Measurements from ENCODE around the gene INTS11. TPM values are rescaled to one million over a fixed set of nuclear protein-coding genes. Genes with fewer than 3 reads are reported as not detected.
A peak's percentile ranks its signal among the peaks of the same experiment; 100 is the strongest.
"Not testable (repeated sequence)": the region's sequence is repeated elsewhere in the genome, so short reads cannot be mapped to it uniquely, and the experiment has no call there.

INTS11 gene
- total RNA-seq, 2 donors from 2014 or later, result 97.3 to 178 TPM

DNA sequence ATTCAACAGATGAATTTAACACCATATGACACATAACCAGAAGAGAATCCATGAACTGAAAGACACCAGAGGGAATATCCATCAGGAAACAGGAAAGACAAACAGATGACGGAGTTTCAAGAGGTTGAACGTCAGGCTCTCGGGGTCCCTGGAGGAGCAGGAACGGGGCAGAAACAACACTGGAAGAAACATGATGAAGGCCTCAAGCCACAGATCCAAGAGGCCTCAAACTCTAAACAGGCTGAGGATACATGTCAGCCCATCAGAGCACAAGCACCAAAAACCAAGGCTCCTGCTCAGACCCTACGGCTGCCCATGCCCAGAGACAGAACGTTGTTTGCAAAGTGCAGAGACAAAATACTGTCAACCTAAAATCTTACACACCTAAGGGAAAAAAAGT, 7.0 kb downstream of the INTS11 start:
- Histone ChIP-seq H3K36me3 (peaks cover 0 to 27% of the 10 kb centered on the region in 2 donors), H3K27me3 (replicated peaks; ENCODE audit: insufficient read depth) (no peaks in the 10 kb centered on the region), H3K27ac (peak overlapping the region; percentile 57 to 73), H3K4me3 (no peak overlapping the region), H3K4me1 (replicated peaks) (peaks cover 12% of the 10 kb centered on the region), H3K9me3 (no peaks in the 10 kb centered on the region)
- no peak for DNase-seq (ENCODE audit: low spot score)
- intact Hi-C loops (cut with DNase I), result no loop called here
- WGBS, result 87% methylated on average over 6 of the region's 6 CpGs
- TF ChIP-seq, protein P1, sequence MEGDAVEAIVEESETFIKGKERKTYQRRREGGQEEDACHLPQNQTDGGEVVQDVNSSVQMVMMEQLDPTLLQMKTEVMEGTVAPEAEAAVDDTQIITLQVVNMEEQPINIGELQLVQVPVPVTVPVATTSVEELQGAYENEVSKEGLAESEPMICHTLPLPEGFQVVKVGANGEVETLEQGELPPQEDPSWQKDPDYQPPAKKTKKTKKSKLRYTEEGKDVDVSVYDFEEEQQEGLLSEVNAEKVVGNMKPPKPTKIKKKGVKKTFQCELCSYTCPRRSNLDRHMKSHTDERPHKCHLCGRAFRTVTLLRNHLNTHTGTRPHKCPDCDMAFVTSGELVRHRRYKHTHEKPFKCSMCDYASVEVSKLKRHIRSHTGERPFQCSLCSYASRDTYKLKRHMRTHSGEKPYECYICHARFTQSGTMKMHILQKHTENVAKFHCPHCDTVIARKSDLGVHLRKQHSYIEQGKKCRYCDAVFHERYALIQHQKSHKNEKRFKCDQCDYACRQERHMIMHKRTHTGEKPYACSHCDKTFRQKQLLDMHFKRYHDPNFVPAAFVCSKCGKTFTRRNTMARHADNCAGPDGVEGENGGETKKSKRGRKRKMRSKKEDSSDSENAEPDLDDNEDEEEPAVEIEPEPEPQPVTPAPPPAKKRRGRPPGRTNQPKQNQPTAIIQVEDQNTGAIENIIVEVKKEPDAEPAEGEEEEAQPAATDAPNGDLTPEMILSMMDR (IDR thresholded peaks at IDR 0.05), result no peak
- TF ChIP-seq POLR2AphosphoS5 (IDR thresholded peaks at IDR 0.05), result no peak
- TF ChIP-seq POLR2A (IDR thresholded peaks at IDR 0.05), result no peak

- H3K4me3 ChIP-seq; intact Hi-C loops (cut with DNase I); H3K9me3 ChIP-seq; H3K27me3 ChIP-seq (replicated peaks; ENCODE audit: insufficient read depth); DNase-seq (ENCODE audit: low spot score); H3K27ac ChIP-seq: not testable (repeated sequence)
- WGBS, result 86% methylated on average over 8 of the region's 8 CpGs
- peaks cover 12% of the 10 kb centered on the region for H3K4me1 ChIP-seq (replicated peaks)
- peaks cover 0 to 36% of the 10 kb centered on the region in 2 donors for H3K36me3 ChIP-seq
Observed at GRCh38 chr1:1316199-1316598, 8.3 kb downstream of the INTS11 start.

DNA sequence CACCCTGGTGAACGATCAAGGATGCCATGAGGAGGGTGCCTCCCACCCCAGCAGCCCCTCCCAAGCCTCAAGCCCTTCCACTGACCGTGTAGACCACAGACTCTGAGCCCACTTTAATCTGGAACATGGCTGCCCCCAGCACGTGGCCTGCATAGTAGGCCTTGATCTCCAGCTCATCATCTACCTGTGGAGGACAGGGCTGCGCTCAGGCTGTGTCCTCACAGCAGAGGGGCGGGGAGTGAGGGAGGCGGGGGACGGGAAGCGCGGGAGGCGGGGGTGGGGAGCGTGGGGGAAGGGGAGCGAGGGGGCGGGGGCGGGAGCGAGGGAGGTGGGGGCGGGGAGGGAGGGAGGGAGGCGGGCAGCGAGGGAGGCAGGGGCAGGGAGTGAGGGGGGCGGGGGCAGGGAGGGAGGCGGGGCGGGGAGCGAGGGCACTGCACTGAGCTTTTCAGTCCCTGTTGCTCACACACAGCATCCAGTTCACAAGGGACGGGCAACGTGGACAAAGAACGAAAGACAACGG, 9.0 kb downstream of the INTS11 start:
- intact Hi-C loops (cut with DNase I), result no loop called here
- WGBS, result 52% methylated on average over 15 of the region's 26 CpGs
- H3K27me3 ChIP-seq (replicated peaks; ENCODE audit: insufficient read depth), result no peaks in the 10 kb centered on the region
- no peak overlapping the region for H3K27ac ChIP-seq
- TF ChIP-seq POLR2A (IDR thresholded peaks at IDR 0.05), result no peak
- TF ChIP-seq, protein P1 (IDR thresholded peaks at IDR 0.05), result no peak
- TF ChIP-seq POLR2AphosphoS5 (IDR thresholded peaks at IDR 0.05), result no peak
- H3K9me3 ChIP-seq, result no peaks in the 10 kb centered on the region
- DNase-seq (ENCODE audit: low spot score), result no peak
- H3K4me1 ChIP-seq (replicated peaks), result peaks cover 12% of the 10 kb centered on the region
- peaks cover 0 to 39% of the 10 kb centered on the region in 2 donors for H3K36me3 ChIP-seq
- no peak overlapping the region for H3K4me3 ChIP-seq

- H3K4me1 ChIP-seq (replicated peaks), result peaks cover 19% of the 10 kb centered on the region
- no peaks in the 10 kb centered on the region for H3K9me3 ChIP-seq
- 91% methylated on average over 23 of the region's 23 CpGs for WGBS
- H3K4me3 ChIP-seq, result no peak overlapping the region
- intact Hi-C loops (cut with DNase I), result no loop called here
- DNase-seq (ENCODE audit: low spot score), result no peak
- no peak overlapping the region for H3K27ac ChIP-seq
- H3K27me3 ChIP-seq (replicated peaks; ENCODE audit: insufficient read depth), result no peaks in the 10 kb centered on the region
- no peak for TF ChIP-seq POLR2A (IDR thresholded peaks at IDR 0.05)
- TF ChIP-seq POLR2AphosphoS5 (IDR thresholded peaks at IDR 0.05), result no peak
- H3K36me3 ChIP-seq, result peaks cover 0 to 39% of the 10 kb centered on the region in 2 donors
Observed at GRCh38 chr1:1314678-1315335, 9.7 kb downstream of the INTS11 start.

- intact Hi-C loops (cut with DNase I), result no loop called here
- 87% methylated on average over 15 of the region's 15 CpGs for WGBS
- Histone ChIP-seq H3K36me3 (peaks cover 0 to 38% of the 10 kb centered on the region in 2 donors), H3K4me1 (replicated peaks) (peaks cover 25% of the 10 kb centered on the region), H3K9me3 (no peaks in the 10 kb centered on the region), H3K4me3 (no peak overlapping the region), H3K27ac (no peak overlapping the region), H3K27me3 (replicated peaks; ENCODE audit: insufficient read depth) (no peaks in the 10 kb centered on the region)
- TF ChIP-seq POLR2AphosphoS5 (IDR thresholded peaks at IDR 0.05) (no peak), POLR2A (IDR thresholded peaks at IDR 0.05) (no peak)
- TF ChIP-seq, protein P1 (IDR thresholded peaks at IDR 0.05), result no peak
- DNase-seq (ENCODE audit: low spot score), result no peak
Observed at GRCh38 chr1:1314237-1314586, 10.2 kb downstream of the INTS11 start.

Data from prostate gland (tissue), 2 donors.